ENCODE measurements around the gene POLN.

The POLN gene

DNA sequence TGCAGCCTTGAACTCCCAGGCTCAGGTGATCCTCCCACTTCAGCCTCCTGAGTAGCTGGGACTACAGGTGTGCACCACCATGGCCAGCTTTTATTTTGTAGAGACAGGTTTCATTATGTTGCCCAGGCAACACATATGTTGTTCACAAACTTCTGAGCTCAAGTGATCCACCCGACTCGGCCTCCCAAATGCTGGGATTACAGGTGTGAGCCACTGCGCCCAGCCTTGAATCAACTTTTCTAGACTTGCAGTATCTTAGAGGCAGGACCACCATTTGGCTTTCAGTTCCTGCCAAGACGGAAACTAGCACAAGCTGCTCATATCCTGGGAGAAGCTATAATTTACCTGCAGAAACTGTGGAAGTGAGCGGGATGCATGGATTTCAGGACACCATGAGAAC, 162.9 kb downstream of the POLN start:
- DNase-seq: no peak

GRCh38 chr4:2078584-2078983, 163.3 kb downstream of the POLN start:
- no peak for DNase-seq

GRCh38 chr4:2077537-2078460, 164.1 kb downstream of the POLN start:
- DNase-seq: no peak

DNA sequence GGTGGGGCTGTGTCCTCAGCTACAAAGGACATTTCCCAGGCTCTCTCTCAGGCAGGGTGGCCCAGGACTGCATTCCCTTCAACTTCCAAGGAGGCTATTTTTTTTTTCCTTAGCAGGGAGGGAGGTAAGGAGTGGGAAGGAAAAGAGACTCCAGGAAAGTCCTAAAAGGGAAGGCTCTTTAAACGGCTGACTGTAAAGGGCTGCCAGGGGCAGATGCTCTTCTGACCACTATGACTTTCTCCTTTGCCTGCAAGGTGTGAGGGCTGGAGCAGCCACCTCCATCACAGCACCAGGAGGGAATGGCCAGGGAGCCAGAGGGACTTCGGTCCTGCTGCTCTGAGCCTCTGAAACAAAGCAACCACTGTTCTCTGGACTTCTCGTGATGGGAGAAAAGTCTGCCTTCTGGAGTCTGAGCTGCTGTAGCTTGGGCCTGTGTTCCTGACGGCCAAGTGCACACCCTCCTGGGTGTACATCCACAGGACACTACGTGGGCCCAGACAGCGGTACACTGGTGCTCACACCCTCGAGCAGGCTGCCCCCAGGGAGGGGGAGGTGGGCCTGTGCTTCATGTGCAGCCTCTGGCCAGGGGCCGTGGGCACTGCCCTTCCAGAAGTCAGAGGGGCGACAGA, 164.9 kb downstream of the POLN start:
- no peak for DNase-seq

GRCh38 chr4:2075987-2076907, 165.7 kb downstream of the POLN start:
- DNase-seq: no peak

DNA sequence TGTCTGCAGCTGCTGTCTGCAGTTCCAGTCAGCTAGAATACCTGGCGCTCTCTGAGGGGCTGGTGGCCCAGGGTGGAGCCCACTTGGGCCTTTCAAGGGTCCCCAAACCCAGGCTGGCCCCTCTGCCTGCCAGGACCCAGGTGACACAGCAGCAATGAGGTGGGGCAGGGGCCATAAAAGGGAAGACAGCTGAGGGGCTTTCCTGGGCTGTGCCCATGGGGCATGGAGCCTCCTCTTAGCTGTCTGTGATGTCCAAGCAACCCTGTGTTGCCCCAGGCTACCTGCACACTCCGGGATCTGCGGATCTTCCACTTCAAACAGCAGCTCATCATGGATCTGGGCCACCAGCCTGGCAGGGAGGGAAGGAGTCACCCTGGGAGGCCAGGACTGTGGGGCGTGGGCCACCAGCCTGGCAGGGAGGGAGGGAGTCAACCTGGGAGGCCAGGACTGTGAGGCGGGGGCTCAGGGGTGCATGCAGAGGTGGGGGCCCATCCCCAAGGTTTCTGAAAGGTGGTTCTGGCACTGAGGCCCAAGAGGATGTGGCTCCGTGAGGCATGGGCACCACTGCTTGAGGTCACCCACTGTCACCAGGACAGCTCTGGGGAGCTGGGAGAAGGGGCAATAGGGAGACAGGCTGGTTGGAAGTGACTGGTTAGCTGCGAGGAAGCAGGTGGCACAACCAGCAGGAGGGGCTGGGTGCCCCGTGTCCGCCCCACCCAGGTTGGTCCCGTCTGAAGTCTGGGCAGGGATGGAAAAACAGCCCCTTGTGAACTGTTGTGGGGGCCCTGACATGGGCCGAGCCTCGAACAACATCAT, 166.5 kb downstream of the POLN start:
- no peak for DNase-seq

- DNase-seq: no peak
Observed at GRCh38 chr4:2074588-2074987, 167.3 kb downstream of the POLN start.

DNA sequence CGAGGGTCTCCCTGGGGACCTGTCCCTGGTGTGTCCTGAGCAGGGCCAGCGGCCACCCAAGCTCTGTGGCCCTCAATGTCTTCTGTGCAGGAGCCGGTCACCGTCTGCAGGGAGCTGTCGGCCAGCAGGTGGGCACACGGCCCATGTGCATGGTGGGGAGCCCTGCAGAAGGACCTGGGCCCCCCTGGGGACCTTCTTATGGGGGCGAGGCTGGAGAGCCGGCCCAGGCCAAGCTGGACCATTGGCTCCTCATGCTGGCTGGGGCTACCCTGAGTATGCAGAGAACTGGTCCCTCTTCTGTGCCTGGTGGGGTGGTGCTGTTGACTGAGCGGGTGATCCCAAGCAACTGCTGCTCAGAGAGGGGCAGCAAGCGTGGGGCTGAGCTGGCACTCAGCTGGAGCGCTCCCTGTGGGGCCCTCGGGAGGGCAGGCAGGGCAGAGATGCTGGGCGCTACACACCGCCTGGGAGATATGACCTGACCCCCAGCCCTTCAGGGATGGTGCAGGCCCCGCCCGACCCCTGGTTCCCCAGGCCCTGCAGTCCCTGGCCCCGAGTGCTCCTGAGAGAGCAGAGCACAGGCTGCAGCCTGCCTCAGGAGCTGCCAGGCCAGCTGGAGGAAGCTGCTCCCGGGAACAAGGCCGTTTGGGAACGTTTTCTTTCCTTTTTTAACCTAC, 168.0 kb downstream of the POLN start:
- no peak for DNase-seq

DNA sequence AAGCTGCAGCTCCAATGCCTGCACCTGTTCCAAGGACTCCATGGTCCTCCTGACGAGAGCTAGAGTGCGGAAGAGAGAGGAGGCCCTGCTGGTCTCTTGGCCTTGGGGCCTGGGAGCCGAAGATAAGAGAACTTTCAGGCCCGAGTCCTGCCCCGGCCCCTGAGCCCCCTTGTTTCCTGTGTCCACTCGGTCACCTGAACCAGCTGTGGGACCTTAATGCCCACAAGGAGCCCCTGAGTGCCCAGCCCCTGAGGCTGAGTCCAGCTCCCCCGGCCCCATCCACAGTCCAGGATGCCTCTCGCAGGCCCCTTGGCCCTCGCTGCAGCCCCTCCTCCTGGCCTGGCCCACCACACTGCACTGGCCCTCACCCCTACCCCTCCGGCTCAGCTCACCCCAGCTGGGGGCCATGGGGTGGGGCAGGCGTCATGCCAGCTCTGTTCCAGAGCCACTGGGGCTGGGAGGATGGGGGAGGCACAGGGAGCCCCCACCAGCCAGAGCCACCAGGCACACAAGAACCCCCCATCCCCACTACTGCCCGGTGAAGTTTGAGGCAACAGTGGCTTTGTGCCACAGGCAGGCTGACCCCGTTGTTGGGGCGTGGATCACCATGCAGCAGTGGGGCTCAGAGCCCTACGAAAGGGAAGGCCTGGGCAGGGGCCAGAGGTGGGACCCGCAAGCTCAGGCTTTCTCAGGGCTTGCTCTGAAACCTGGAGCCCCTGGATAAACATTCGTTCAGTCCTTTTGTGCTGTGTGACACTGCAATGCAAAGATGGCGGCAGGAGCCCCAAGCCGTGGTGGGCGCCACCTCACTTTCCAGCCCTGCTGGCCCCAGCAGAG, 168.7 kb downstream of the POLN start:
- DNase-seq: no peak

- no peak for DNase-seq
Observed at GRCh38 chr4:2071912-2072867, 169.7 kb downstream of the POLN start.

DNA sequence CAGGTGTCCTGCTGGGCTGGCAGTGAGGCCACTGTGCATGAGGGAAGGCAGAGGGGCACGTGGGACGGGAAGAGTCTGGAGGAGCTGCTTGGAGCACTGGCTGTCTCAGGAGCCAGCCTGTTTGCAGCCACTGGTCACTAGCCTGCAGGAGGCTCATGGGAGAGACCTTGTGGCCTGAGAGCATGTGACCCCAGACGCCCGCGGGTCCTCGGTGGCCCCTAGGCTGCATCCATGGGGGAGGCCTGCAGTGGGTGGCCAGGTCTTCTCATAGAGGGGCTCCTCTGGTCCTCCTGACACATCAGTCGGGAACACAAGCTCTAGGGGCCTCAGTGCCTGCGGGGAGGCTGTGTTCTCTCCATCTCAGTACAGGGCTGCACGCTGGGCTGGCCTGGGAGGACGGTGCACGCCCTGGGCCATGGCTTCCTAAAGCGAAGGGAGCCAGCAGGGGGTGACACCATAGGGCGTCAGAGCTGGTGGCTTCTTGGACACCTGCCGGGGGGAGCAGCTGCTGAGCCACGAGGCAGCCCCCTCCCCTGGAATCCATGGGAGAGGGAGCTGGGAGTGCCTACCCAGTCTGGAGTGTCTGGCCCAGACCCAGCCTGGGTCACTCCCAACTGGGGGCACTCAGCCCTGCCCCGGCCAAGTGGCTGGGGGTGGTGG, 170.5 kb downstream of the POLN start:
- no peak for DNase-seq

GRCh38 chr4:2070421-2071251, 171.3 kb downstream of the POLN start:
- DNase-seq: no peak

GRCh38 chr4:2069986-2070385, 171.9 kb downstream of the POLN start:
- no peak for DNase-seq

DNA sequence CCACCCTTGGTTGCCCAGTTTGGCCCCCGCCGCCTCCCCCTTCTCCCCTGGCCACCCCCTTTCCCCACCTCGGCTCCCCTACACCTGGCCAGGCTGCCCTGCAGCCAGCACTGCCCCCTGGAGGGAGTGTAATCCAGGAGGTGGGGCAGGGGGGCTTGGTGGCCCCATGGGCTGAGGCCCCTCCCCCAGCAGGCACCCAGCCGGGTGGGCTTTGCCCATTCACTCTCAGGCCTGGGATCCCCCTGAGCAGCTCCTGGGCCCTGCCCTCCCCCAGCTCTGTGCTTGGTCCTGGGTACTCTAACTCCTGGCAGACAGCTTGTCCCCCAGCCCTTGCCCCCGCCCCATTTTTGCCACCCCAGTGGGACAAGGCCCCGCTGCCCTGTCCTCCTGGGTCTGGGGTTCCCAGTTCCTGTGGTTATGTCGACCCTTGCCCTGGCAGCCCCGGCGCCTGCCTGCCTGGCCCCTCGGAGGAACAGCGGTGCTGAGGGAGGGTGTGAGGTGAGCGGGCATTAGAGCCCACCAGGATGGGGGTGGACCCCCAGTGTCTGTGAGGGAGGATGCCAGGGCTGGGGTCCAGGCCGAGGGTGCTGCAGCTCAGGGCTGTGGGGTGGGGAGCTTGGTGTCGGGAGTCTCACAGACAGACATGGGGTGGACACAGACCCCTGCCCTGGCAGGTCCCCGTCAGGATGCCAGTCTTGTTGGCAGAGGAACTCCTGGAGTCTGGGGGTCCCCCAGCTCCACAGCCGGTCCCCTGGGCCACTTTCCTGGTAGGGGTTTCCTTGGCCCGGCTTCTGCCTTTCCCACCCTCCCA, 172.6 kb downstream of the POLN start:
- no peak for DNase-seq

DNA sequence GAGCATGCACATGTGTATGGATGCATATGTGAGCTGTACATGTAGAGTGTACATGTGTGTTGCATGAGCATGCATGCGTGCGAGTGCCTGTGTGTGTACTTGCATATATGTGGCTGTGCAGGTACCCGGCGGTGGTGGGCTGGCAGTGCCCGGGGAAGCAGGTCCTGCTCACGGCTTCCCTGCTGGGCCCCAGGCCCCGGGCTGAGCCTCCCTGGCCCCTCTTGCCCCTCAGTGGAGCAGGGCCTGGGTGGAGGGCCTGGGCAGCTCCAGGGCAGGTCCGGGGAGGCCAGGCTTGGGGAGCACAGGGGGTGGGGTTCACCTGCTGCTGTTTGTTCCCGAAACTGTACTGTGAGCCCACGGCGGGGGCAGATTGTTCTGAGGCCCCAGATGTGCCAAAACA, 173.4 kb downstream of the POLN start:
- no peak for DNase-seq

- DNase-seq: no peak
Observed at GRCh38 chr4:2068198-2068470, 173.8 kb downstream of the POLN start.

DNA sequence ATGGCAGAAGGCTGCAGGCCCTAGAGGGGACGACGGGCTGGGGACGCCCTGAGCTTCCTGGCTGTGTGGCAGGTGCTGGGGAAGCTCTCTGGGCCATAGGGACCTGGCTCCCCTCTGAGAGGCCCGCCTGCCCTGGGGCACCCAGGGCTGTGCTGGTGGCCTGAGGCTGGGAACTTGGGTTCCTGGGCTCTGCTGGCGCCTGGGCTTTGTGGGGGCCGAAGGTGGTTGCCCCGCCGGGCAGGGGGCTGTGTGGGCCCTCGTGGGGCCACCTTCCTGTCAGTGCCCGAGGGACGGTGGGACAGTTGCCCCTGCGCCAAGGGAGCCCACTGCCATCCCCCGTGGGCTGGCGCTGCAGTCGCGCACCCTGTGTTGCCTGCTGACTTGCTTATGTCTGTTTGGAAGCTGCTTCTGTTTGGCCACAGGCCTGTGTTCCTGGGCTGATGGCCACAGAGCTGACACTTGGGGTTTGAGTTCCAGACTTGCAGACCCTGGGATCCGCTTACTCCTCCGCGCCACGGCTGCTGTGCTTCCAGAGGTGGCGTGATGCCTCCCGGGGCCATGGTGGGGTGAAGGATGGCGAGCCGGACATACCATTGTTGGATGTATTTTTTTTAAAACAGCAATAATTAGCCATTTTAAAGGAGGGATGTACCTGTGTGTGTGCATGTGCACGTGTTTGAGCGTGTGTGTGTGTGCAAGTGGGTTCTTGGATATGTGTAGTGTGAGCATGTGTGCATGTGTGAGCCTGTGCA, 174.3 kb downstream of the POLN start:
- DNase-seq: peak; percentile 1
